Epithelial cell of esophagus (primary cell): Measurements from ENCODE around the gene COPS9.

Source experiments
- DNase-seq: peaks from one replicate; pipeline ENCODE4 v3.0.0; 2010; ENCODE audit warnings: low read depth
- H3K4me3 ChIP-seq: 2 replicates; pipeline ENCODE4 v1.5.1; 2011; ENCODE audit warnings: mild to moderate bottlenecking, low read length, control low read depth
- CTCF ChIP-seq: IDR thresholded peaks from 2 replicates; pipeline ENCODE4 v1.5.1; 2011; ENCODE audit warnings: low read depth, mild to moderate bottlenecking, low read length, control low read depth, inconsistent platforms; ENCODE audit not compliant: insufficient read depth; ENCODE audit errors: missing control alignments

The COPS9 gene

GRCh38 chr2:240179941-240180666, 44.0 kb upstream of the COPS9 start:
- DNase-seq = peak; percentile 51
- no peak for TF ChIP-seq CTCF
- H3K4me3 ChIP-seq = no peak overlapping the region

DNA sequence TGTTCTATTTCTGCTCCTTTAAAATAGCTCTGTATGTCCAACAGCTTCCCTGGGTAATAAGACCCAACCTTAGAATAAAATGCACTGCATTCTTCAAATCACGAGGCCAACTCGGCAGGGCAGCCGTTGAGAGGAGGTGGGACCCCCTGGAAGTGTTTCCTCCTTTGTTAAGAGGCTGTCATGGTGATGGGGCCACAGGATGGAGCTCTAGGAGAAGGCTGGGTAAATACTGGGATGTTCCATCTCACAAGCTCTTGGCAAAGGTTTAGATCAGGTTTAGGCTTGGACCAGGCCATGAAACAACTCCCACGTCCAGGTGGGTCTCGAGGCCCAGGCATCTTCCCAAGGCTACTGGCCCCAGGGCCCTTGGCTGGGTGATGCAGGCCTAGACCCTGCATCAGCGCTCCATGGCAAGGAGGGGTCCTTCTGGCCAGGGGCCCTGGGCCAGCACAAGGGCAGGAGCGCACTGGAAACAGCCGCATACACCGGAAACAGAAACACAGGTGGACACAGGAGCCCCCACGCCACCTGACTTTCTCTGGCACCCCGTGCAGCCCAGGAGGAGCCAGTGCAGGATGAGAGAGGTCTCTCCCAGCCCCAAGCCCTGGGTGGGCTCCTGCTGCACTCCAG, 43.2 kb upstream of the COPS9 start:
- DNase-seq = no peak
- TF ChIP-seq CTCF = no peak
- no peak overlapping the region for H3K4me3 ChIP-seq

- DNase-seq = no peak
These were observed 42.5 kb upstream of the COPS9 start for GRCh38 chr2:240178564-240178963.

GRCh38 chr2:240174496-240174895, 38.4 kb upstream of the COPS9 start:
- no peak for TF ChIP-seq CTCF
- DNase-seq = no peak
- no peak overlapping the region for H3K4me3 ChIP-seq

More at GRCh38 chr2:240178564-240178963, 42.5 kb upstream of the COPS9 start:
- no peak overlapping the region for H3K4me3 ChIP-seq
- TF ChIP-seq CTCF = no peak

- no peak overlapping the region for H3K4me3 ChIP-seq
- no peak for TF ChIP-seq CTCF
- DNase-seq = no peak
These were observed 36.2 kb upstream of the COPS9 start for GRCh38 chr2:240172071-240172895.

DNA sequence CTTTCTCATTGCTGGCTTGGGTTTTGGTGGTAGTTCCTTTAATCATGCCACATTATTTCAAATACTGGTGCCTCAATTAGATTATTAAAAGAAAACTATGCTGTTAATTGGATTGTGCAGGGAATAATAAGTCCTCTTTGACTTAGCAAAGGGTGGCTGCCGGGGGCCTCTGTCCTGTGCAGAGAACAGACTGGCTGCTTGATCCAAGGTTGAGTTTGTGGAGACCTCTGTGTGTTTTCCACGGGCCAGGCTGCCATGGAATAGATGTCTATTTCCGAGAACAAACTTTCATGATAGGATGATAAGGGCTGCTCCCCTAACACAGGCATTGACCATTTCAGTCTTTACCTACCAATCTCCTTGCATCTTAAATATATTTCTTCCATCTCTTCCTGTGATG, 34.8 kb upstream of the COPS9 start:
- DNase-seq = no peak
- H3K4me3 ChIP-seq = no peak overlapping the region
- no peak for TF ChIP-seq CTCF
